ENCODE results near the gene DNAJB14. TPM values are rescaled to one million over a fixed set of nuclear protein-coding genes. Genes with fewer than 3 reads are reported as not detected.
"Not testable (repeated sequence)": the region's sequence is repeated elsewhere in the genome, so short reads cannot be mapped to it uniquely, and the experiment has no call there.

DNAJB14 gene
- 19.5 TPM for total RNA-seq
- long read RNA-seq, full-length matches to known transcripts = 20 of 25 reads
- long read RNA-seq, partial matches to known transcripts = 0 of 25 reads
- long read RNA-seq, other reads (novel, unspliced or antisense) = 5 of 25 reads

GRCh38 chr4:99946356-99947189, at the start of gene DNAJB14:
Gene DNAJB14 (minus strand): TSS chr4:99946618. CDS start chr4:99946571, 47 bp downstream.
- intact Hi-C loops (cut with DNase I) = loop anchor here (5.0 kb wide), 1 partner anchor 139 kb away; no protein-coding TSS in a partner anchor
- DNase-seq (ENCODE audit: low spot score) = peak; percentile 93

DNA sequence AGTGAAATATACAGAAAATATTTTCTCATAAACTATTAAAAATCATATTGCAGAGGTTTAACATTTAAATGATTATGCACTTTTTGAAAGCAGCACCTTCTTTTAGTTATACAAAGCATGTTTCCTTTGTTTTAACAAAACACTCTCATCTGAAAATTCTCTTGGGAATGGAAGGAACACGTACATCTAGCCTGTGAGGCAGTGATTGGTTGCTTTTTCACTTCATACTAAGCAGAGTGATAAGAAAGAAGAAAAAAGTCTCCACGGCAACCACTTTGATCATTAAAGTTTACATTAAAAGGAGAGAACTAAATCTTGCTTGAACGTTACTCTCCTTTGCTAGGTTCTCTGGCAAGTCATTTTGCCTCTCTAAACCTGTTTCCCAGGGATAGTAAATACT, 45.3 kb upstream of the DNAJB14 start:
- DNase-seq (ENCODE audit: low spot score) = no peak
- intact Hi-C loops (cut with DNase I) = no loop called here

DNA sequence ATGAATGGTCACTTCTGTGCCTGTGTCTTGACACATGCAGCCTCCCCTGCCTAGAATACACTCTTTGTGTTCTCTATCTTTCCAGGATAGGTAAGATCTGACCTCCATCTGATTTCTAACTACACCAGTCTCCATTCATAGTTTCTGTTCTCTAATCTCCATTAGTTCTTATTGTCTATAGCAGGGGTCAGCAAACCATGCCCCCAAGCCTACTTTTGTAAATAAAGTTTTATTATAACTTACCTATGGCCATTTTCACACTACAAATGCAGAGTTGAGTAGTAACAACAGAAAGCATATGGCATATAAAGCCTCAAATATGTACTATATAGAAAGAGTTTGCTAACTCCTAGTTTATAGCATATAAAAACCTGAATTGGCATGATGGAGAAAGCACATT, 41.3 kb upstream of the DNAJB14 start:
- intact Hi-C loops (cut with DNase I) = no loop called here
- no peak for DNase-seq (ENCODE audit: low spot score)

- intact Hi-C loops (cut with DNase I) = no loop called here
- no peak for DNase-seq (ENCODE audit: low spot score)
Measured at GRCh38 chr4:99986792-99987191, 40.4 kb upstream of the DNAJB14 start.

GRCh38 chr4:99983289-99983943, 37.0 kb upstream of the DNAJB14 start:
- intact Hi-C loops (cut with DNase I) = no loop called here
- DNase-seq (ENCODE audit: low spot score) = no peak

DNA sequence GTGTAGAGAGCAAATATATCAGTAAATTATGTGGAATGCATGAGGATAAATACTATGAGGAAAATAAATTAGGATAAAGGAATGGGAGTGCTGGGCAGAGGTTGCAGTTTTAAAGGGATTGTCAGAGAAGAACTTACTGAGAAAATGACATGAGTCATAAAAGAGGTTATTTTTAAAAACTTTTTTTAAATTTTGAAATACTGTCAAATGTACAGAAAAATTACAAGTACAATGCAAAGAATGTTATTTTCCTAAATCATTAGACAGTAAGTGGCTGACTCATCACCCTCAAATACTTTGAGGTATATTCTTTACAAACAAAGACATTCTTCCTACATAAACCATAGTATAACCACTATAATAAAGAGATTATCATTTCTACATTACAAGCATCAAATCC, 33.5 kb upstream of the DNAJB14 start:
- intact Hi-C loops (cut with DNase I) = no loop called here
- no peak for DNase-seq (ENCODE audit: low spot score)

- no peak for DNase-seq (ENCODE audit: low spot score)
- intact Hi-C loops (cut with DNase I) = no loop called here
Measured at GRCh38 chr4:99971453-99972111, 25.2 kb upstream of the DNAJB14 start.

GRCh38 chr4:99968330-99968729, 21.9 kb upstream of the DNAJB14 start:
- DNase-seq (ENCODE audit: low spot score) = no peak
- intact Hi-C loops (cut with DNase I) = no loop called here

DNA sequence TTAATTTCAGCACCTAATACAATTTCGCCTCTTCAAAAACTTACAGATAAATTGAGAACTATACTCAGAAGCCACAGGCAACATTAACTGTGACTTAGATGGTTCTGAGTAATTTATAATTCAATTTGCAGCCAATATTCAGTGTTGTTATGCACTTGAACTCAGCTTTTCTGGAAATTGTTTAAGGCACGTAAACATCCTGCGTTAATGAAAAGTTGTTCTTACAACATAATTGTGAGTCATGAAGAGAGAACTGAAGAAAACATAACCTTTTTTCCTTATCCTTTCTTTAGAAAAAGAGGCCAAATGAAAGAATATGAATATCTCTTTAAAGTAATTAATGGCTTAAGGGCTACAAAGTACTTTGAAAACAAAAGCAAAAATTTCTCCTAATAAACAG, 20.3 kb upstream of the DNAJB14 start:
- intact Hi-C loops (cut with DNase I) = no loop called here
- DNase-seq (ENCODE audit: low spot score) = no peak

DNA sequence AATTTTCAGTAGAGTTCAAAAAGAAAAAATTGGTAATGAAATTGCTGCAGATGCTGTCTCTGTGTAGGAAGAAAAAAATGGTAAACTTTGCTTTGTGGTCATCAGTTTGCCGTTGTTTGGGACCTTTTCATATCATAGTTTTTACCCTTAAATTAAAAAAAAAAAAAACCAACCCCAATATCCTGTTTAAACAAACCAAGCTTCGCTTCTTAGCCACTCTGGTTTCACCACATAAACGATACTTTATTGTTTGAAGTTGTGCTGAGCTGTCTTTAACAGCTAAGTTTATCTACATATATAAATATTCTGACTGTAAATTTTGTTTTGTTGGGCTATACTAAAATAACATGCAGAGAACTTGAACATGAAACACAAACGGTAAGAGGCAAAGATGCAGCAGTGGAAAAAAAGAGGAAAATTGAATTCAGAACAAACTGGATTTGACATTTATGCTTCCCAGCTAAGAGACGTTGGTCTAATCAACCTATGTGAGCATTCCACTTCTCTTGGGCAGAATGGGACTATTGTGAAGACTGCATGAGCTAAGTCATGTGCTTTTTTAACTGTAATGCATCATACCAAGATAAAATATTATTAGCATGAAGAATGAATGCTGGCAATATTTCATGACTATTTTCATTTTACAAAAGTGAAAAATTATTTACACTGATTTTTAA, 19.4 kb upstream of the DNAJB14 start:
- intact Hi-C loops (cut with DNase I) = no loop called here
- DNase-seq (ENCODE audit: low spot score) = no peak

DNA sequence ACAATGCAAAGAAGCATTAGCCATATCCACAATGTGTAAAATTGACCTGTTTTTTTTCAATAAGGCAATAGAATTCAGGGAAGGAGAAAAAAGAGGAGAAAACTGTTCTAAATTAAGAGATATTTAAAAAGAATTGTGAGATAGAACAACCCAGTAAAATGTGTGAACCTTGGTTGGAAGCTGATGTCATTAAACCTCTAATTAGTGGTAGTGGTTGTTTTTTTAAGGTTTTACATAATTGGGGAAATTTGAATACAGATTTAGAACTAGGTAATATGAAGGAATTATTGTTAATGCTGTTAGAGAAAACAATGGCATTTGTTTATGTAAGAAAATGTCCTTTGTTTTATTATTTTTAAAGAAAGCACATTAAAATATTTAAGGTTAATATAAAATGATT, 18.8 kb upstream of the DNAJB14 start:
- DNase-seq (ENCODE audit: low spot score) = no peak
- intact Hi-C loops (cut with DNase I) = no loop called here

- DNase-seq (ENCODE audit: low spot score) = no peak
- intact Hi-C loops (cut with DNase I) = no loop called here
Measured at GRCh38 chr4:99961711-99962110, 15.3 kb upstream of the DNAJB14 start.

DNA sequence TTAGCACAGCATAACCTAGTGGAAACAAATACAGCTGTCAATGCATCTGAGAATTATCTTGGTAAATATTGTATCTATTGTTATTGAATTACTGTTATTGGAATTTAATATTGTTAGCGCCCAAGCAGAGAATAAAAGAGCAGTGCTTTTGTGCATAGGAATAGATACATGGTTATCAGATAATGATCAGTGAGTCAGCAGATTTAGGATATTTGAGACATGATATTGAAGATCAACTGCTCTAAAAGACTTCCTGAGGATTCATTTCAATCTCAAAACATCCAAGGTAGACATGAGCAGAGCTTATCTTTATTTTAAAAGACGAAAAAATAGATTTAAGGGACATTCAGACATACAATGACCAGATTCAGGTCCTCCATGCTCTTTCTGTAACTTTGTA, 14.2 kb upstream of the DNAJB14 start:
- intact Hi-C loops (cut with DNase I) = no loop called here
- no peak for DNase-seq (ENCODE audit: low spot score)

- DNase-seq (ENCODE audit: low spot score); intact Hi-C loops (cut with DNase I): not testable (repeated sequence)
Measured at GRCh38 chr4:99958207-99958606, 11.8 kb upstream of the DNAJB14 start.

DNA sequence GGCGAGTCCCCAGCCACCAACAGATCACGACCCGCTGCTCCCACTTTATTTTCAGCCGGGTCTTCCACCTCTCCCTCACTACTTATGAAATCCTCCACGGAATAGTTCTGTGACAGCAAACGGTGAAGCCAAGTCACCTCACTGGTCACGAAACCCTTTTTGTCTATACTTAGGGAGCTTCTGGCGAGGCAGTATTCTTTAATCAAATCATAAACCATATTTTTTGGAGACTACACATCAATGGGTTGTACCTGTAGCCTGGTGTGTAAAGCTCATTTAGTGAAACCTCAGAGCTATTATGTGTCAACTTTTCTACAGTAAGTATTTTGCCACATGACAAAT, 4.5 kb upstream of the DNAJB14 start:
- DNase-seq (ENCODE audit: low spot score) = no peak
- intact Hi-C loops (cut with DNase I) = loop anchor here (1.0 to 2.0 kb wide), 2 partner anchors 57 to 388 kb away; partner anchors contain the start of gene LAMTOR3

- DNase-seq (ENCODE audit: low spot score) = peak; percentile 99
- intact Hi-C loops (cut with DNase I) = loop anchor here (1.0 to 5.0 kb wide), 3 partner anchors 56 to 387 kb away; partner anchors contain the start of gene LAMTOR3
Measured at GRCh38 chr4:99949999-99950912, 3.8 kb upstream of the DNAJB14 start, which contains the start of gene H2AZ1. Gene H2AZ1 (minus strand): TSS chr4:99950275. CDS start chr4:99950170, 105 bp downstream.

DNA sequence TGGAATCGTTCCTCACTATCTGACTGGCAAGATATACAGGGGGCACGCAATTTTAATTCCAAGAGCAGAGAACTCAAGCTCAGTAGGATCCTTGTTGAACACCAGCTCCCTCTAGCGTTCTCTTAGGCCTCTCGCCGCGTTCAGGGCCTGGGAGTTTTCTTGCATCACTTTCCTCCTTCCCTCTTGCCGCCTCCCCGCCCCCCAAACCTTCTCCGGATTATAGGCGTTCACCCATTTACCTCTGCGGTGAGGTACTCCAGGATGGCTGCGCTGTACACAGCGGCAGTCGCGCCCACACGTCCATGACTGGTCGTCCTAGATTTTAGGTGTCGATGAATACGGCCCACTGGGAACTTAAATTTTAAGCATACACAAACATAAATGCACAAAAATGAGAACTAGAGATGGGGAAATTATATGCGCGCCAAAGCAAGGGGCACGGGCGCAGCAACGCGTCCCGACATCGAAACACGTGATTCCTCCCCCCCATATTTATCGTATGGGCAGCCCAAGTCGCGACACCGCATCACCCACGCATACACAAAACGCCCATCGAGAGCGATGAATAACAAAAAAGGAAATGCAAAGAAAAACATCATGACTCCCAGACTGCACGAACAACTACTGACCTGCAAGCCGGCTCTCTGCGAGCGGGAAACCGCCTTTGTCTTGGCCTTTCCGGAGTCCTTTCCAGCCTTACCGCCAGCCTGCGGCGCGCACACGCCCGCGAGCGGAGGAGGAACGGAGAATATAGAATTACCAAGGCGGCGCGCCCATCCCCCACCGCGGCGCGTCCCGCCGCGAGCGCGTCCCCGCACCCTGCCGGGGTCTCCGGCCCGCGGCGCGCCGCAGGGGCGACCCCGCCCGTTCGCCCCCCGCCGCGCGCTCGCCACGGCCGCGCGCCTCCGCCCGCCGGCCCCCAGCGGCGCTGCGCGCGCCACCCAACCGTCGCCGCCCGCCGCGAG, 2.9 kb upstream of the DNAJB14 start:
- intact Hi-C loops (cut with DNase I) = loop anchor here (5.0 kb wide), 1 partner anchor 142 kb away; no protein-coding TSS in a partner anchor

More for the DNA sequence above, 2.9 kb upstream of the DNAJB14 start:
- peak; percentile 94 for DNase-seq (ENCODE audit: low spot score)

Data from cardiac septum (tissue), 1 donor.